Skeletal muscle satellite cell (primary cell): ENCODE results near the gene PLPP4.

ENCODE experiments used
- H3K27me3 ChIP-seq: 2 replicates; pipeline ENCODE4 v1.7.0; 2013; ENCODE audit warnings: low read length; ENCODE audit not compliant: control insufficient read depth, insufficient read depth
- H3K36me3 ChIP-seq: 2 replicates; pipeline ENCODE4 v1.7.0; 2013; ENCODE audit warnings: mild to moderate bottlenecking, control low read depth, low read length; ENCODE audit not compliant: insufficient read depth
- H3K4me1 ChIP-seq: 2 replicates; pipeline ENCODE4 v1.7.0; 2013; ENCODE audit warnings: low read length; ENCODE audit not compliant: control insufficient read depth, insufficient read depth
- H3K4me2 ChIP-seq: 2 replicates; pipeline ENCODE4 v1.7.0; 2013; ENCODE audit warnings: mild to moderate bottlenecking, low read length
- H3K4me3 ChIP-seq: 2 replicates; pipeline ENCODE4 v1.7.0; 2013; ENCODE audit warnings: low read length
- H3K9ac ChIP-seq: 2 replicates; pipeline ENCODE4 v1.7.0; 2013; ENCODE audit warnings: mild to moderate bottlenecking, low read depth, low read length, moderate library complexity
- H3K9me3 ChIP-seq: replicated peaks from 2 replicates; pipeline ENCODE4 v1.7.0; 2013; ENCODE audit warnings: mild to moderate bottlenecking, control low read depth, low read length

The PLPP4 gene

DNA sequence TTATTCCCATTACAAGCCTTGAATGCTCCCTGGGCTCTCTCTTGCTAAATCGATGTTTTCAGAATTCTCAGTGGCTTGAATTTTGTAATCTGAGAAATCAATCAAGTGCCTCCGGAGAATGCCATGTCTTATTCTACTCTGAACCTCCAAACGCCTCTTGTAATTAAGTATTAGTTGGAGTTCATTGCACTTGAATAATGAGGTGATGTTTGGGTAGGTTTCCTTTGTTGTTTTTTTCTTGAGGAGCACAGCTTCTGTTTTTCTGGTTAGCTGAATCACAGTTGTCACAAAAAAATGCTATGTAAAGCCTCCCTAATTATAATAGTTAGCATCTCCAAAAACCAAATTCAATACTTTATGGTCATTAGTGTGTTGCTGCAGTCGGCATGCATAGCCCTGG, 100.3 kb downstream of the PLPP4 start:
- H3K4me1 ChIP-seq, result no peaks in the 10 kb centered on the region
- H3K27me3 ChIP-seq, result no peaks in the 10 kb centered on the region
- no peak overlapping the region for H3K4me3 ChIP-seq
- H3K36me3 ChIP-seq, result no peaks in the 10 kb centered on the region
- H3K9me3 ChIP-seq, result no peaks in the 10 kb centered on the region
- no peak overlapping the region for H3K9ac ChIP-seq
- no peak overlapping the region for H3K4me2 ChIP-seq

DNA sequence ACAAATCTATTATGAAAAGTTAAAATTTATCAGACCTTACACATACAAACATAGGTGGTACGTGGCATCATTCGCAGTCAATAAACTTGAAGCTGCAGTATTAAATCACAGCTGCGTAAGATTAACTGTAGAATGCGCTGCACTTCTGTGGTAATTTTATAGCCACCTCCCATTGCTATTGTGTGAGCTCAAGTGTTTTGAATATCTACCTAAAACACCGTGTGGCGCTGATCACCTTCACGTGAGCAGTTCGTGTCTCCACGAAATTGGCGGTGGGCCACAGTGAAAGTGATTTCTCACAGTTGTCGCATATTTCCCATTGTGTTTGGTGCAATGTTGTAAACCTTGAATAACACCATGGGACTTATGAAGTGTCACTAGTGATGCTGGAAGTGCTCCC, 102.8 kb downstream of the PLPP4 start:
- H3K4me3 ChIP-seq, result no peak overlapping the region
- no peaks in the 10 kb centered on the region for H3K27me3 ChIP-seq
- H3K4me1 ChIP-seq, result no peaks in the 10 kb centered on the region
- H3K4me2 ChIP-seq, result no peak overlapping the region
- no peak overlapping the region for H3K9ac ChIP-seq
- no peaks in the 10 kb centered on the region for H3K9me3 ChIP-seq
- no peaks in the 10 kb centered on the region for H3K36me3 ChIP-seq

DNA sequence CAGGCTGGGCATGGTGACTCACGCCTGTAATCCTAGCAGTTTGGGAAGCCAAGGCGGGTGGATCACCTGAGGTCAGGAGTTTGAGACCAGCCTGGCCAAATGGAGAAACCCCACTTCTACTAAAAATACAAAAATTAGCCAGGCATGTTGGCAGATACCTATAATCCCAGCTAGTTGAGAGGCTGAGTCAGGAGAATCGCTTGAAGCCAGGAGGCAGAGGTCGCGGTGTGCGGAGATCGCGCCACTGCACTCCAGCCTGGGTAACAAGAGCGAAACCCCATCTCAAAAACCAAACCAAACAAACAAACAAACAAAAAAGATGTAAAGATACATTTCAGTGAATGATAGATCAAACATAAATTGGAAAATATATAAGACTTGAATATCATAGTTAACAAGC, 105.9 kb downstream of the PLPP4 start:
- no peaks in the 10 kb centered on the region for H3K4me1 ChIP-seq
- H3K27me3 ChIP-seq, result no peaks in the 10 kb centered on the region
- no peaks in the 10 kb centered on the region for H3K36me3 ChIP-seq
- no peak overlapping the region for H3K9ac ChIP-seq
- no peak overlapping the region for H3K4me3 ChIP-seq
- no peak overlapping the region for H3K4me2 ChIP-seq
- no peaks in the 10 kb centered on the region for H3K9me3 ChIP-seq

DNA sequence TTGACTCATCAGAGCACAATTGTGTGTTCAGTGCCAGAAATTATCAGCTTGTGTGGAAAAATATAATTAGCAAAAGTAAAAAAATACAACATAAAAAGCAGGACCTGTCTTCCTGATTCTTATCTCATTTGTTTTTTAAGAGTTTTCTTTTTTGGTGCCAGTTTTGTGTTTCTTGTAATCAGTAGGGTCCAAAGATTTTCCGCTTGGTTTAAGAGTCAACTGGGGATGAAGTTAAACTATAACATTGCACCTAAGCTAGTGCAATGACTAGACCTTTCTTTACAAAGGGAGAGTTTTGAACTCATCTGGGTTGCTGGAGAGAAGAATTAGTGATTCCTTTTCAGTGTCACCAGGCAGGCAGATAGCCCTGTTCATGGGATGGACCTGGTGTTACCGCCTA, 113.4 kb downstream of the PLPP4 start:
- Histone ChIP-seq H3K27me3 (no peaks in the 10 kb centered on the region), H3K4me2 (no peak overlapping the region), H3K4me1 (no peaks in the 10 kb centered on the region), H3K9me3 (no peaks in the 10 kb centered on the region), H3K36me3 (no peaks in the 10 kb centered on the region), H3K9ac (no peak overlapping the region), H3K4me3 (no peak overlapping the region)

DNA sequence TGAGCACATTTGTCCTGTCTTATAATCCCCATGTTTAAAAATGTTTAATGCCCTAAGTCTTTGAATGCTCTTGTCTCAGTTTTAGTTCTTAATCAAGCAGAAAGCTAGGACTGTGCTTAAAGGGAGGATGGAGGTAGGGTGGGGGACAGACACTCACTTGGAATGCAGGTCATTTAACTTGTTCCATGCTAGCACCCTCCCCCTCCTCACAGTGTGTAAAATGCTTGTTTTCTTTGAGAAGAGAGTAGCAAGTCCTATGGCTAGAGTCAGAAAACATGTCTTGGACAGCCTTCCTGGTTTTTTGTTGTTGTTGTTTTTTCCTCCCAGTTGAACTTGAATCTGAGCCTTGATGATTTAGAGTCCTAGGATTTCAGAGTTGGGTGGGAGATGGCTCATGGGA, 114.2 kb downstream of the PLPP4 start:
- no peaks in the 10 kb centered on the region for H3K27me3 ChIP-seq
- no peaks in the 10 kb centered on the region for H3K4me1 ChIP-seq
- no peak overlapping the region for H3K9ac ChIP-seq
- H3K9me3 ChIP-seq, result no peaks in the 10 kb centered on the region
- no peak overlapping the region for H3K4me3 ChIP-seq
- no peaks in the 10 kb centered on the region for H3K36me3 ChIP-seq
- H3K4me2 ChIP-seq, result no peak overlapping the region

DNA sequence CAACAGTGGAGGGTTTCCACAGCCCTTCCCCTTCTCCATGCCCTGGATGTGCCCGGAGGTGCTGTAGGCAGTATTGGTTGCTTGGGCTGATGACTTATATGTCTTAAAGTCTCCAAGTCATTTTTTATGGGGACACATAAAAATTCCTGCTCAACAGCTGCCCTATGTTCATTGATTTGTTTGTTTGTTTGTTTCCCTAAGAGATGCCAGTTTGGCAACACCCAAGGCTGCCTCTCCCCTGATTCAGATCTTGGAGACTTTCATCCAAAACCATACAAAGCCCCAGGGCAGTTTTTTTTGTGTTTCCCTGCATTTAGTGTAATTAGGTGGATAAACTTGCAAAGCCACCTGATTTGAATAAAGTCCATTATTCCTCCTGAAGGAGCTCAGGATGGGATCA, 115.3 kb downstream of the PLPP4 start:
- Histone ChIP-seq H3K4me3 (no peak overlapping the region), H3K9ac (no peak overlapping the region), H3K4me1 (no peaks in the 10 kb centered on the region), H3K9me3 (no peaks in the 10 kb centered on the region), H3K4me2 (no peak overlapping the region), H3K36me3 (no peaks in the 10 kb centered on the region), H3K27me3 (no peaks in the 10 kb centered on the region)

DNA sequence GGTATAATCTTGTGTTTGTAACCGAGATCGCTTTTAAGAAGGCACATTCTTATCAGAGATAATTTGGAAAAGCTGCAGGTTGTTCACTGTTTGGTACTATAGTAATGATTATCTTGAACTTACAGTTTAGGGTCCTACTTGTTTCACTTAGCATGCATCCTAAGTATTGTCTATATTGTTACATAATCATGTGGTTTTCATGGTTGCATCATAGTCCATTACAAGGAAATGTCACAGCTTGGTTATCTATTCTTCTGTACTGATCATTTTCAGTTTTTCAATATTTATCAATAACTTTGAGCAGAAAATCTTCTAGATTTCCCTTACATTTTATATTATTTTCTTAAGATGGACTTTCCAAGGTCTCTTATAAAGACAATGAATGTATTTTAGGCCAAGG, 116.3 kb downstream of the PLPP4 start:
- no peaks in the 10 kb centered on the region for H3K36me3 ChIP-seq
- no peak overlapping the region for H3K9ac ChIP-seq
- H3K9me3 ChIP-seq, result no peaks in the 10 kb centered on the region
- H3K4me2 ChIP-seq, result no peak overlapping the region
- H3K4me1 ChIP-seq, result no peaks in the 10 kb centered on the region
- no peaks in the 10 kb centered on the region for H3K27me3 ChIP-seq
- H3K4me3 ChIP-seq, result no peak overlapping the region

DNA sequence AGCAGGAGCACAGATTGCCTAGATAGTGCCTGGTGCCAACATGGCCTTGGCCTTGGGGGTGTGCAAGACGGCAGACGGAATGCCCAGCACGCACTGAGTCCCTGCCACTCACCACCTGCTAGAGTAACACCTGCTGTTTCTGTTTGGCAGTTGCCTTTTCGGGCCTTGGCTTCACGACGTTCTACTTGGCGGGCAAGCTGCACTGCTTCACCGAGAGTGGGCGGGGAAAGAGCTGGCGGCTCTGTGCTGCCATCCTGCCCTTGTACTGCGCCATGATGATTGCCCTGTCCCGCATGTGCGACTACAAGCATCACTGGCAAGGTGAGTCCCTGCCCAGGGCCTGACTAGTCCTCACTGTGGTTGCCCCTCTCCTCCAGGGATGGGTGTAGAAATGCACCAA, 118.0 kb downstream of the PLPP4 start:
- Histone ChIP-seq H3K9me3 (no peaks in the 10 kb centered on the region), H3K36me3 (no peaks in the 10 kb centered on the region), H3K4me1 (no peaks in the 10 kb centered on the region), H3K4me3 (no peak overlapping the region), H3K27me3 (no peaks in the 10 kb centered on the region), H3K9ac (no peak overlapping the region), H3K4me2 (no peak overlapping the region)

DNA sequence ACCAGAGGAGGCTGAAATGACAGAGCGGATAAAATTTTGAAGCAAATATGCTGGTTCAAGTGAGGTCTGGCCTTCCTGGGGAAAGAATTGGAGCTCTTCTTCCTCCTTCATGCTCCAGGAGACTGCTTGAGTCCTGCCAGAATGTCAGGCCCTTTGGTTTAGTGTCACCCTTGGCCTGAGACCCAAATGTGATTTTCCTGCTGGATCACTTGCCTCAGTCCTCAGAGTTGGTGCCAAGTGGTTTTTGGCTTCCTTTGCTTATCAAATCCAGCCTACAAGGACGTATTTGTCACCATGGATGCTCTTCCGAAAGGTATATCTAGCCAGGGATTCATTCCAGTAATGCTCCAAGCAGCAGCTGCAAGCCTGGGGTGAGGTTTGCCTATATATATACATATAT, 118.4 kb downstream of the PLPP4 start:
- no peaks in the 10 kb centered on the region for H3K36me3 ChIP-seq
- no peaks in the 10 kb centered on the region for H3K27me3 ChIP-seq
- H3K4me3 ChIP-seq, result no peak overlapping the region
- no peak overlapping the region for H3K4me2 ChIP-seq
- no peak overlapping the region for H3K9ac ChIP-seq
- no peaks in the 10 kb centered on the region for H3K9me3 ChIP-seq
- no peaks in the 10 kb centered on the region for H3K4me1 ChIP-seq

DNA sequence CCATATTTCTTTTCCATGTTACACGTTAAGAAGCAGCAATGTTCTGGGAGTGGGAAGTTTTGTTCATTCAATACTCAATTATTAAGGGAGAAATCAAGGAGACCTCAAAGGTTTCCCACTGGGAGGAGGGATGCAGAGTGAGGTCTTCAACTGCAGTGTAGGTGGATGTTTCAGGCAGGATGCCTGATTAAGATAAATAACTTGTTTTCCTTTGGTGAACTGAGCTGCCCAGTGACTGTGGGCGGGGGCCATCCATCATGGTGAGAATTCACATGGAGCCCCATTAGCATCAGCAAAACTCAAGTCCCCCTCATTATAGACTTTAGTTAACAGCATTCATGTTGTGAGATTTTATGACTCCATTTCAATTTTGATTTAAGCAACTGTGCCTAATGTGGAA, 121.1 kb downstream of the PLPP4 start:
- no peaks in the 10 kb centered on the region for H3K4me1 ChIP-seq
- H3K36me3 ChIP-seq, result no peaks in the 10 kb centered on the region
- H3K9ac ChIP-seq, result no peak overlapping the region
- H3K4me2 ChIP-seq, result no peak overlapping the region
- no peaks in the 10 kb centered on the region for H3K27me3 ChIP-seq
- no peaks in the 10 kb centered on the region for H3K9me3 ChIP-seq
- no peak overlapping the region for H3K4me3 ChIP-seq

DNA sequence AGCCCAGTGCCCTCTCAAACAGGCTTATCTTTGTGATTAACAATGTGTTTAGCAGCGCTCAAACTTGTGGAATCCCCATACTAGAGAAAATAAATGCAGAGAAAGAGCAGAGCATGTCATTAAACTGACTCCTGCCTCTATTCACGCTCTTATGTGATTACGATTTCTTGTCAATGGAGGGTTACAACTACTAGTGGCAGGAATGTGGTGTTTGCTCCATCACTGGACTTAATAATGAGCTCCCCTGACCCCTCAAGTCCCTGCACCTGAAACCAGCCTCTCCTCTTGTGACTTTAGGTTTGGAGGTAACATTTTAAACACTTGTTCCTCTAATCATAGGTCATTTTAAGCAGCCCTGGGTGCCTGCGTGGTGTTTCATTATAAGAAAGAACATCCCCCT, 121.9 kb downstream of the PLPP4 start:
- Histone ChIP-seq H3K4me2 (no peak overlapping the region), H3K4me3 (no peak overlapping the region), H3K9me3 (no peaks in the 10 kb centered on the region), H3K9ac (no peak overlapping the region), H3K36me3 (no peaks in the 10 kb centered on the region), H3K27me3 (no peaks in the 10 kb centered on the region), H3K4me1 (no peaks in the 10 kb centered on the region)

DNA sequence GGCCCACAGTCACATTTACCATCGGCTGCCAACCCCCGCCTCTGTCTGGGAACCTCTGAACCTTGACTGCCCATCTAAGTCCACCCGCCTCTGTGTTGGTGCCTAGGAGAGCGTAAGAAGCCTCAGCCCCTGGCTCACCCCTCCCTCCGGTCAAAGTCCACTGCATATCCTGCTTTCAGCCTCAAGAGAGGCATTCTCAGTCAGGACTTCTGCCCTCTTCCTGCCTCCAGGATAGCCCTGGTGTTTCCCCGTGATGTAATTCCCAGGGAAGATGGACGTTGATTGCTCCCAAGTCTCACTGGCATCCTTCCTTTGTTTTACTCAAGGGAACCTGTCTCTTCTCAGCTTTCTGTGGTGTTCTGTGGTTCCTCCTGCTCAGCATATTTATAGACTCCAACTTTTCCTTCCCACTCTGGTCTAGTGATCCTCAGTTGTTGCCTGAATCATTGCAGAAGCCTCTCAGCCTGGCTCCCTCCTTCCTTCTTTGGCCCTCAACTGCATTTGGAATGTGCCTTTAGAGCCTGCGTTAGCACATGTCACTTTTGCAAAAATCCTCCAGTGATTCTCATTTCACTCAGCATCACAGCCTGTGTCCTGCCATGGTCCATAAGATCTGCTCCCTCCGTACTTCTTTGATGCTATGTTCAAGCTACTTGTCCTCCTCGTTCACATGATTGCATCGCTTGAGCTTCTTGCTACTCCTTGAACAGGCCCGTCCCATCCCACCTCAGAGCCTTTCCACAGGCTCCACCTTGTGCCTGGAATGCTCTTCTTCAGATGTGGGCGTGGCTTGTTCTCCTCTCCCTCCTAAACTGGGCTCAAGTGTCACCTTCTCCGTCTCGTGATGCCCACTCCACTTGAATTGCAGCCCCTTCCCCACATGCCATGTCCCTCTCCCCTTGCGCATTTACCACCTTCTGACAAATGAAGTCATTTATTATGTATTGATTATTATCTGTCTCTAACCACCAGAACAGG, 124.2 kb downstream of the PLPP4 start:
- no peak overlapping the region for H3K4me3 ChIP-seq
- H3K9ac ChIP-seq, result no peak overlapping the region
- no peaks in the 10 kb centered on the region for H3K36me3 ChIP-seq
- no peak overlapping the region for H3K4me2 ChIP-seq
- H3K4me1 ChIP-seq, result no peaks in the 10 kb centered on the region
- no peaks in the 10 kb centered on the region for H3K9me3 ChIP-seq
- H3K27me3 ChIP-seq, result no peaks in the 10 kb centered on the region
